ENCODE data around the gene IGFL2. TPM values are rescaled to one million over a fixed set of nuclear protein-coding genes. Genes with fewer than 3 reads are reported as not detected.
"Not testable (repeated sequence)": the region's sequence is repeated elsewhere in the genome, so short reads cannot be mapped to it uniquely, and the experiment has no call there.

Gene IGFL2
- total RNA-seq (2014; rRNA removed; shearing (Covaris generic); ENCODE audit: low replicate concordance): not detected in 2 replicates

- H3K9me3 ChIP-seq (ENCODE audit: low read length): no peaks in the 10 kb centered on the region
- H3K27me3 ChIP-seq (ENCODE audit: low read length): no peaks in the 10 kb centered on the region
- no peaks in the 10 kb centered on the region for H3K79me2 ChIP-seq (ENCODE audit: low read length)
- H3K9ac ChIP-seq (ENCODE audit: low read length): no peak within 1 kb of the TSS
- no peak for DNase-seq
- H3K27ac ChIP-seq (ENCODE audit: low read length): no peak within 1 kb of the TSS
- no peak within 1 kb of the TSS for H2AFZ ChIP-seq (ENCODE audit: low read length)
- H4K20me1 ChIP-seq (ENCODE audit: insufficient read depth, low read depth, low read length): no peaks in the 10 kb centered on the region
- H3K4me1 ChIP-seq (ENCODE audit: low read length): no peaks in the 10 kb centered on the region
- no peak within 1 kb of the TSS for H3K4me3 ChIP-seq (ENCODE audit: low read length)
- H3K36me3 ChIP-seq (ENCODE audit: insufficient read depth, low read length): no peaks in the 10 kb centered on the region
- no peak within 1 kb of the TSS for H3K4me2 ChIP-seq (ENCODE audit: low read depth, low read length, poor library complexity, severe bottlenecking)
- no peaks in the 10 kb centered on the region for H3K9me2 ChIP-seq (replicated peaks; ENCODE audit: insufficient read depth, low read length)
Observed at GRCh38 chr19:46147791-46148288, at the start of gene IGFL2. IGFL2 (plus strand) TSS chr19:46148238; CDS start chr19:46148279, 41 bp downstream.

GRCh38 chr19:46100344-46100743, 47.7 kb upstream of the IGFL2 start:
- H3K4me2 ChIP-seq (ENCODE audit: low read depth, low read length, poor library complexity, severe bottlenecking): no peak overlapping the region
- H3K27me3 ChIP-seq (ENCODE audit: low read length): no peaks in the 10 kb centered on the region
- no peak overlapping the region for H3K9ac ChIP-seq (ENCODE audit: low read length)
- H3K27ac ChIP-seq (ENCODE audit: low read length): no peak overlapping the region
- no peaks in the 10 kb centered on the region for H4K20me1 ChIP-seq (ENCODE audit: insufficient read depth, low read depth, low read length)
- no peaks in the 10 kb centered on the region for H3K9me3 ChIP-seq (ENCODE audit: low read length)
- no peak overlapping the region for H3K4me3 ChIP-seq (ENCODE audit: low read length)
- DNase-seq: no peak
- H3K9me2 ChIP-seq (replicated peaks; ENCODE audit: insufficient read depth, low read length): no peaks in the 10 kb centered on the region
- H3K79me2 ChIP-seq (ENCODE audit: low read length): no peaks in the 10 kb centered on the region
- no peaks in the 10 kb centered on the region for H3K36me3 ChIP-seq (ENCODE audit: insufficient read depth, low read length)
- H2AFZ ChIP-seq (ENCODE audit: low read length): no peak overlapping the region
- H3K4me1 ChIP-seq (ENCODE audit: low read length): no peaks in the 10 kb centered on the region

GRCh38 chr19:46101293-46101692, 46.7 kb upstream of the IGFL2 start:
- DNase-seq: no peak
- Histone ChIP-seq H3K9me2 (replicated peaks; ENCODE audit: insufficient read depth, low read length) (no peaks in the 10 kb centered on the region), H3K27me3 (ENCODE audit: low read length) (no peaks in the 10 kb centered on the region), H3K79me2 (ENCODE audit: low read length) (no peaks in the 10 kb centered on the region), H3K4me1 (ENCODE audit: low read length) (no peaks in the 10 kb centered on the region), H3K9me3 (ENCODE audit: low read length) (no peaks in the 10 kb centered on the region), H3K27ac (ENCODE audit: low read length) (no peak overlapping the region), H3K9ac (ENCODE audit: low read length) (no peak overlapping the region), H3K36me3 (ENCODE audit: insufficient read depth, low read length) (no peaks in the 10 kb centered on the region), H4K20me1 (ENCODE audit: insufficient read depth, low read depth, low read length) (no peaks in the 10 kb centered on the region), H3K4me3 (ENCODE audit: low read length) (no peak overlapping the region), H3K4me2 (ENCODE audit: low read depth, low read length, poor library complexity, severe bottlenecking) (no peak overlapping the region), H2AFZ (ENCODE audit: low read length) (no peak overlapping the region)

GRCh38 chr19:46102333-46102732, 45.7 kb upstream of the IGFL2 start:
- H3K9me3 ChIP-seq (ENCODE audit: low read length); H3K36me3 ChIP-seq (ENCODE audit: insufficient read depth, low read length); H3K27ac ChIP-seq (ENCODE audit: low read length); DNase-seq; H3K79me2 ChIP-seq (ENCODE audit: low read length); H3K9me2 ChIP-seq (replicated peaks; ENCODE audit: insufficient read depth, low read length); H3K27me3 ChIP-seq (ENCODE audit: low read length); H3K9ac ChIP-seq (ENCODE audit: low read length); H2AFZ ChIP-seq (ENCODE audit: low read length); H3K4me3 ChIP-seq (ENCODE audit: low read length); H4K20me1 ChIP-seq (ENCODE audit: insufficient read depth, low read depth, low read length); H3K4me1 ChIP-seq (ENCODE audit: low read length); H3K4me2 ChIP-seq (ENCODE audit: low read depth, low read length, poor library complexity, severe bottlenecking): not testable (repeated sequence)

- Histone ChIP-seq H4K20me1 (ENCODE audit: insufficient read depth, low read depth, low read length) (no peaks in the 10 kb centered on the region), H3K9me3 (ENCODE audit: low read length) (no peaks in the 10 kb centered on the region), H3K27me3 (ENCODE audit: low read length) (no peaks in the 10 kb centered on the region), H3K36me3 (ENCODE audit: insufficient read depth, low read length) (no peaks in the 10 kb centered on the region), H3K4me1 (ENCODE audit: low read length) (no peaks in the 10 kb centered on the region), H3K79me2 (ENCODE audit: low read length) (no peaks in the 10 kb centered on the region), H3K4me2 (ENCODE audit: low read depth, low read length, poor library complexity, severe bottlenecking) (no peak overlapping the region), H3K4me3 (ENCODE audit: low read length) (no peak overlapping the region), H3K9me2 (replicated peaks; ENCODE audit: insufficient read depth, low read length) (no peaks in the 10 kb centered on the region), H2AFZ (ENCODE audit: low read length) (no peak overlapping the region), H3K9ac (ENCODE audit: low read length) (no peak overlapping the region), H3K27ac (ENCODE audit: low read length) (no peak overlapping the region)
- DNase-seq: no peak
Observed at GRCh38 chr19:46107371-46107770, 40.7 kb upstream of the IGFL2 start.

- Histone ChIP-seq H3K9me2 (replicated peaks; ENCODE audit: insufficient read depth, low read length) (no peaks in the 10 kb centered on the region), H3K27me3 (ENCODE audit: low read length) (no peaks in the 10 kb centered on the region), H3K4me2 (ENCODE audit: low read depth, low read length, poor library complexity, severe bottlenecking) (no peak overlapping the region), H4K20me1 (ENCODE audit: insufficient read depth, low read depth, low read length) (no peaks in the 10 kb centered on the region), H3K4me3 (ENCODE audit: low read length) (no peak overlapping the region), H3K9ac (ENCODE audit: low read length) (no peak overlapping the region), H2AFZ (ENCODE audit: low read length) (no peak overlapping the region), H3K4me1 (ENCODE audit: low read length) (no peaks in the 10 kb centered on the region), H3K27ac (ENCODE audit: low read length) (no peak overlapping the region), H3K36me3 (ENCODE audit: insufficient read depth, low read length) (no peaks in the 10 kb centered on the region), H3K79me2 (ENCODE audit: low read length) (no peaks in the 10 kb centered on the region), H3K9me3 (ENCODE audit: low read length) (no peaks in the 10 kb centered on the region)
- DNase-seq: no peak
Observed at GRCh38 chr19:46109876-46110275, 38.2 kb upstream of the IGFL2 start.

GRCh38 chr19:46111376-46111775, 36.7 kb upstream of the IGFL2 start:
- no peak overlapping the region for H3K9ac ChIP-seq (ENCODE audit: low read length)
- no peaks in the 10 kb centered on the region for H3K27me3 ChIP-seq (ENCODE audit: low read length)
- no peaks in the 10 kb centered on the region for H4K20me1 ChIP-seq (ENCODE audit: insufficient read depth, low read depth, low read length)
- H3K36me3 ChIP-seq (ENCODE audit: insufficient read depth, low read length): no peaks in the 10 kb centered on the region
- H3K9me3 ChIP-seq (ENCODE audit: low read length): no peaks in the 10 kb centered on the region
- H3K27ac ChIP-seq (ENCODE audit: low read length): no peak overlapping the region
- no peaks in the 10 kb centered on the region for H3K4me1 ChIP-seq (ENCODE audit: low read length)
- no peak overlapping the region for H2AFZ ChIP-seq (ENCODE audit: low read length)
- H3K4me2 ChIP-seq (ENCODE audit: low read depth, low read length, poor library complexity, severe bottlenecking): no peak overlapping the region
- H3K9me2 ChIP-seq (replicated peaks; ENCODE audit: insufficient read depth, low read length): no peaks in the 10 kb centered on the region
- no peak for DNase-seq
- no peaks in the 10 kb centered on the region for H3K79me2 ChIP-seq (ENCODE audit: low read length)
- no peak overlapping the region for H3K4me3 ChIP-seq (ENCODE audit: low read length)

- Histone ChIP-seq H3K27me3 (ENCODE audit: low read length) (no peaks in the 10 kb centered on the region), H3K9me2 (replicated peaks; ENCODE audit: insufficient read depth, low read length) (no peaks in the 10 kb centered on the region), H3K27ac (ENCODE audit: low read length) (no peak overlapping the region)
Observed at GRCh38 chr19:46112527-46112926, 35.5 kb upstream of the IGFL2 start.

GRCh38 chr19:46113726-46114125, 34.3 kb upstream of the IGFL2 start:
- H3K27me3 ChIP-seq (ENCODE audit: low read length): no peaks in the 10 kb centered on the region
- no peaks in the 10 kb centered on the region for H3K9me3 ChIP-seq (ENCODE audit: low read length)
- DNase-seq: no peak
- H3K9me2 ChIP-seq (replicated peaks; ENCODE audit: insufficient read depth, low read length): no peaks in the 10 kb centered on the region
- H3K4me3 ChIP-seq (ENCODE audit: low read length): no peak overlapping the region
- no peak overlapping the region for H3K27ac ChIP-seq (ENCODE audit: low read length)
- no peaks in the 10 kb centered on the region for H3K36me3 ChIP-seq (ENCODE audit: insufficient read depth, low read length)
- H3K4me1 ChIP-seq (ENCODE audit: low read length): no peaks in the 10 kb centered on the region
- no peak overlapping the region for H2AFZ ChIP-seq (ENCODE audit: low read length)
- H3K79me2 ChIP-seq (ENCODE audit: low read length): no peaks in the 10 kb centered on the region
- H3K4me2 ChIP-seq (ENCODE audit: low read depth, low read length, poor library complexity, severe bottlenecking): no peak overlapping the region
- no peak overlapping the region for H3K9ac ChIP-seq (ENCODE audit: low read length)
- no peaks in the 10 kb centered on the region for H4K20me1 ChIP-seq (ENCODE audit: insufficient read depth, low read depth, low read length)

More at GRCh38 chr19:46112527-46112926, 35.5 kb upstream of the IGFL2 start:
- Histone ChIP-seq H3K9me3 (ENCODE audit: low read length) (no peaks in the 10 kb centered on the region), H3K9ac (ENCODE audit: low read length) (no peak overlapping the region), H3K79me2 (ENCODE audit: low read length) (no peaks in the 10 kb centered on the region), H3K4me3 (ENCODE audit: low read length) (no peak overlapping the region), H3K4me2 (ENCODE audit: low read depth, low read length, poor library complexity, severe bottlenecking) (no peak overlapping the region), H2AFZ (ENCODE audit: low read length) (no peak overlapping the region), H4K20me1 (ENCODE audit: insufficient read depth, low read depth, low read length) (no peaks in the 10 kb centered on the region), H3K36me3 (ENCODE audit: insufficient read depth, low read length) (no peaks in the 10 kb centered on the region), H3K4me1 (ENCODE audit: low read length) (no peaks in the 10 kb centered on the region)
- no peak for DNase-seq
